ENCODE results near the gene FNDC10.
A peak's percentile ranks its signal among the peaks of the same experiment; 100 is the strongest.

FNDC10 gene

GRCh38 chr1:1616045-1616790 lies 16.3 kb upstream of the FNDC10 start:
- DNase-seq, result no peak

GRCh38 chr1:1615256-1616044 lies 15.5 kb upstream of the FNDC10 start, which contains the start of gene MIB2:
MIB2 (plus strand) TSS chr1:1615500; CDS start chr1:1623453, 7,953 bp downstream.
- DNase-seq, result peak; percentile 97

- DNase-seq, result no peak
Measured at GRCh38 chr1:1614954-1615255, 15.0 kb upstream of the FNDC10 start.

GRCh38 chr1:1614204-1614953 lies 14.4 kb upstream of the FNDC10 start:
- DNase-seq, result no peak

- DNase-seq, result no peak
Measured at GRCh38 chr1:1613509-1614082, 13.7 kb upstream of the FNDC10 start.

GRCh38 chr1:1612104-1612400 lies 12.1 kb upstream of the FNDC10 start:
- no peak for DNase-seq

- DNase-seq, result no peak
Measured at GRCh38 chr1:1610796-1611195, 10.9 kb upstream of the FNDC10 start.

GRCh38 chr1:1609822-1610485 lies 10.0 kb upstream of the FNDC10 start:
- no peak for DNase-seq

GRCh38 chr1:1606232-1606631 lies 6.3 kb upstream of the FNDC10 start:
- no peak for DNase-seq

- DNase-seq, result no peak
Measured at GRCh38 chr1:1605724-1606123, 5.8 kb upstream of the FNDC10 start.

GRCh38 chr1:1605034-1605591 lies 5.2 kb upstream of the FNDC10 start:
- DNase-seq, result no peak

- no peak for DNase-seq
Measured at GRCh38 chr1:1604374-1605033, 4.6 kb upstream of the FNDC10 start.

GRCh38 chr1:1603671-1604373 lies 3.9 kb upstream of the FNDC10 start:
- DNase-seq, result no peak

GRCh38 chr1:1602968-1603506 lies 3.1 kb upstream of the FNDC10 start:
- DNase-seq, result no peak

GRCh38 chr1:1602304-1602967 lies 2.5 kb upstream of the FNDC10 start:
- no peak for DNase-seq

GRCh38 chr1:1601564-1602303 lies 1.8 kb upstream of the FNDC10 start:
- no peak for DNase-seq

- DNase-seq, result no peak
Measured at GRCh38 chr1:1600861-1601563, 1.1 kb upstream of the FNDC10 start.

GRCh38 chr1:1599030-1599934 lies 653 bp downstream of the FNDC10 start:
- peak; percentile 39 for DNase-seq
